NCI-H128 (cell line): ENCODE data around the gene CPEB3.
A peak's percentile ranks its signal among the peaks of the same experiment; 100 is the strongest.

Source experiments
- DNase-seq: peaks from one replicate; lab custom pipeline; 2025; ENCODE audit not compliant: unreplicated experiment; lab: John Stamatoyannopoulos, UW

CPEB3 gene

GRCh38 chr10:92268748-92269147, 22.1 kb downstream of the CPEB3 start:
- DNase-seq, result no peak

GRCh38 chr10:92267343-92267742, 23.5 kb downstream of the CPEB3 start:
- no peak for DNase-seq

- no peak for DNase-seq
These were observed 25.1 kb downstream of the CPEB3 start for GRCh38 chr10:92265687-92266258.

GRCh38 chr10:92264249-92264648, 26.6 kb downstream of the CPEB3 start:
- DNase-seq, result no peak

GRCh38 chr10:92263396-92263795, 27.5 kb downstream of the CPEB3 start:
- no peak for DNase-seq

GRCh38 chr10:92248566-92248965, 42.3 kb downstream of the CPEB3 start:
- DNase-seq, result no peak

GRCh38 chr10:92244796-92245195, 46.1 kb downstream of the CPEB3 start:
- no peak for DNase-seq

- peak; percentile 10 for DNase-seq
These were observed 47.8 kb downstream of the CPEB3 start for GRCh38 chr10:92242910-92243671.

- no peak for DNase-seq
These were observed 48.5 kb downstream of the CPEB3 start for GRCh38 chr10:92242380-92242779.

GRCh38 chr10:92241501-92241900, 49.4 kb downstream of the CPEB3 start:
- no peak for DNase-seq

- no peak for DNase-seq
These were observed 49.7 kb downstream of the CPEB3 start for GRCh38 chr10:92241158-92241500.

GRCh38 chr10:92240289-92241157, 50.4 kb downstream of the CPEB3 start:
- peak; percentile 41 for DNase-seq

- DNase-seq, result no peak
These were observed 51.1 kb downstream of the CPEB3 start for GRCh38 chr10:92239600-92240288.

GRCh38 chr10:92239151-92239599, 51.7 kb downstream of the CPEB3 start:
- DNase-seq, result no peak

GRCh38 chr10:92238586-92239098, 52.2 kb downstream of the CPEB3 start:
- DNase-seq, result no peak

GRCh38 chr10:92238054-92238585, 52.8 kb downstream of the CPEB3 start:
- no peak for DNase-seq

GRCh38 chr10:92231196-92231595, 59.7 kb downstream of the CPEB3 start:
- no peak for DNase-seq

- no peak for DNase-seq
These were observed 68.1 kb downstream of the CPEB3 start for GRCh38 chr10:92222603-92223262.

- no peak for DNase-seq
These were observed 71.3 kb downstream of the CPEB3 start for GRCh38 chr10:92219559-92219958.

- no peak for DNase-seq
These were observed 72.3 kb downstream of the CPEB3 start for GRCh38 chr10:92218569-92218968.
